Aortic smooth muscle cell (primary cell): ENCODE data around the gene TNFRSF18. TPM values are rescaled to one million over a fixed set of nuclear protein-coding genes. Genes with fewer than 3 reads are reported as not detected.

Source experiments
- total RNA-seq: library from RNA; depleted of rRNA; stranded (reverse); fragments of >200 nt; gene quantifications from 2 replicates; pipeline ENCODE4 v1.2.3, GENCODE V29; 2014

The TNFRSF18 gene
- not detected in 2 replicates for total RNA-seq

GRCh38 chr1:1206376-1206965 lies at the start of gene TNFRSF18:
TNFRSF18 (minus strand) TSS chr1:1206592; CDS start chr1:1206571, 21 bp downstream.

GRCh38 chr1:1246577-1247340 lies 40.4 kb upstream of the TNFRSF18 start, which contains the start of gene C1QTNF12:
C1QTNF12 (minus strand) TSS chr1:1246722; CDS start chr1:1246690, 32 bp downstream.

GRCh38 chr1:1232208-1232795 lies 25.9 kb upstream of the TNFRSF18 start, which contains the start of gene B3GALT6:
B3GALT6 (plus strand) TSS chr1:1232237; CDS start chr1:1232279, 42 bp downstream.

GRCh38 chr1:1231400-1232207 lies 25.2 kb upstream of the TNFRSF18 start, which contains the start of gene SDF4:
SDF4 (minus strand) TSS chr1:1232001; CDS start chr1:1228772, 3,229 bp downstream.

GRCh38 chr1:1213345-1214265 lies 7.2 kb upstream of the TNFRSF18 start, which contains the start of gene TNFRSF4:
TNFRSF4 (minus strand) TSS chr1:1214153; CDS start chr1:1214127, 26 bp downstream.

GRCh38 chr1:1173793-1174415 lies 32.5 kb downstream of the TNFRSF18 start, which contains the start of gene TTLL10:
TTLL10 (plus strand) TSS chr1:1173880; CDS start chr1:1179216, 5,336 bp downstream.

Other genes starting within 250 kb of the TNFRSF18 start
- 61.2 and 91.7 TPM in 2 replicates for gene NOC2L, start 247.3 kb downstream of the TNFRSF18 start, total RNA-seq
- gene KLHL17, start 246.0 kb downstream of the TNFRSF18 start, total RNA-seq = 4.2 and 4.9 TPM in 2 replicates
- 0.25 and 0.26 TPM in 2 replicates for gene PLEKHN1, start 240.1 kb downstream of the TNFRSF18 start, total RNA-seq
- 0.06 TPM in 1 of 2 replicates, not detected in the other for gene PERM1, start 224.5 kb downstream of the TNFRSF18 start, total RNA-seq
- gene HES4, start 206.5 kb downstream of the TNFRSF18 start, total RNA-seq = 0.62 and 3.7 TPM in 2 replicates
- gene ISG15, start 193.1 kb downstream of the TNFRSF18 start, total RNA-seq = 91.6 and 99.7 TPM in 2 replicates
- 15.0 and 24.4 TPM in 2 replicates for gene AGRN, start 186.5 kb downstream of the TNFRSF18 start, total RNA-seq
- gene RNF223, start 132.3 kb downstream of the TNFRSF18 start, total RNA-seq = not detected in 2 replicates
- 4.5 and 5.6 TPM in 2 replicates for gene C1orf159, start 90.5 kb downstream of the TNFRSF18 start, total RNA-seq
- gene TTLL10, start 32.7 kb downstream of the TNFRSF18 start, total RNA-seq = not detected in 2 replicates
- gene TNFRSF4, start 7.6 kb upstream of the TNFRSF18 start, total RNA-seq = 0.12 and 0.13 TPM in 2 replicates
- gene SDF4, start 25.4 kb upstream of the TNFRSF18 start, total RNA-seq = 116 and 143 TPM in 2 replicates
- 16.3 and 21.9 TPM in 2 replicates for gene B3GALT6, start 25.6 kb upstream of the TNFRSF18 start, total RNA-seq
- gene C1QTNF12, start 40.1 kb upstream of the TNFRSF18 start, total RNA-seq = 0.40 and 0.75 TPM in 2 replicates
- 25.6 and 34.3 TPM in 2 replicates for gene UBE2J2, start 67.3 kb upstream of the TNFRSF18 start, total RNA-seq
- gene SCNN1D, start 73.8 kb upstream of the TNFRSF18 start, total RNA-seq = 0.53 and 0.68 TPM in 2 replicates
- 35.4 and 38.3 TPM in 2 replicates for gene ACAP3, start 101.3 kb upstream of the TNFRSF18 start, total RNA-seq
- 11.4 and 16.8 TPM in 2 replicates for gene PUSL1, start 102.0 kb upstream of the TNFRSF18 start, total RNA-seq
- gene INTS11, start 118.1 kb upstream of the TNFRSF18 start, total RNA-seq = 57.1 and 58.8 TPM in 2 replicates
- 8.6 and 9.9 TPM in 2 replicates for gene CPTP, start 118.2 kb upstream of the TNFRSF18 start, total RNA-seq
- 0.06 and 0.26 TPM in 2 replicates for gene TAS1R3, start 124.7 kb upstream of the TNFRSF18 start, total RNA-seq
- gene DVL1, start 142.8 kb upstream of the TNFRSF18 start, total RNA-seq = 63.8 and 102 TPM in 2 replicates
- 282 and 369 TPM in 2 replicates for gene MXRA8, start 152.0 kb upstream of the TNFRSF18 start, total RNA-seq
- 98.4 and 131 TPM in 2 replicates for gene AURKAIP1, start 168.6 kb upstream of the TNFRSF18 start, total RNA-seq
- gene CCNL2, start 192.7 kb upstream of the TNFRSF18 start, total RNA-seq = 103 and 125 TPM in 2 replicates
- 119 and 121 TPM in 2 replicates for gene MRPL20, start 200.7 kb upstream of the TNFRSF18 start, total RNA-seq
- 0.37 and 0.40 TPM in 2 replicates for gene ANKRD65, start 214.7 kb upstream of the TNFRSF18 start, total RNA-seq
- 1.6 and 2.5 TPM in 2 replicates for gene VWA1, start 229.1 kb upstream of the TNFRSF18 start, total RNA-seq
- gene ATAD3C, start 243.1 kb upstream of the TNFRSF18 start, total RNA-seq = 0.56 and 0.66 TPM in 2 replicates